Subcutaneous adipose tissue (tissue), 4 donors: ENCODE data around the gene SNX25. TPM values are rescaled to one million over a fixed set of nuclear protein-coding genes. Genes with fewer than 3 reads are reported as not detected.

Experiments
- total RNA-seq, 4 donors: library from RNA; depleted of rRNA; stranded (reverse); fragments of >200 nt; gene quantifications; one replicate each; pipeline ENCODE4 v1.1.0, GENCODE V29; 2016
- TF ChIP-seq, protein P1 (sequence below): fragments of 450-650 bp; IDR thresholded peaks from one replicate; pipeline ENCODE4 v1.5.1; 2016; ENCODE audit warnings: low read depth, mild to moderate bottlenecking, control low read depth, antibody characterized with exemption, moderate library complexity

SNX25 gene
- total RNA-seq, 4 donors from 2014 or later: 10.2 to 24.1 (median 14.0) TPM

DNA sequence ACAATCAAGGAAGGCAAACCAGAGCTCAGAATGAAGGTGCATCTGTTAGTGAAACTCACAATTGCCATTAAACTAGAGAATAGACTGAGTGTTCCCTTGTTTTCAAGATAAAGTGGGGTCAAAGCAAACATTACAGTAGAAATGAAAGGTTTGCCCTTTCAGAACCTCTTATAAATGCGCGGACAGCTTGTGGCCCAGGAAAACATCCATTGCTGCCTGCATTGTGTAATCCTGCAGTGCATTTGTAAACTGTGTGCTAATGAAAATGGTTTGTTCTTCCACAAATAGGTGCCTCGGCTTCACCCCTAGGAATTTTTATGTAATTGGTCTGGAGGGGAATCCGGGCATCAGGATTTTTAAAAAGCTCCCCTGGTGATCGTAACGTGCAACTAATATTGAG, 62.8 kb downstream of the SNX25 start:
- TF ChIP-seq, protein P1, sequence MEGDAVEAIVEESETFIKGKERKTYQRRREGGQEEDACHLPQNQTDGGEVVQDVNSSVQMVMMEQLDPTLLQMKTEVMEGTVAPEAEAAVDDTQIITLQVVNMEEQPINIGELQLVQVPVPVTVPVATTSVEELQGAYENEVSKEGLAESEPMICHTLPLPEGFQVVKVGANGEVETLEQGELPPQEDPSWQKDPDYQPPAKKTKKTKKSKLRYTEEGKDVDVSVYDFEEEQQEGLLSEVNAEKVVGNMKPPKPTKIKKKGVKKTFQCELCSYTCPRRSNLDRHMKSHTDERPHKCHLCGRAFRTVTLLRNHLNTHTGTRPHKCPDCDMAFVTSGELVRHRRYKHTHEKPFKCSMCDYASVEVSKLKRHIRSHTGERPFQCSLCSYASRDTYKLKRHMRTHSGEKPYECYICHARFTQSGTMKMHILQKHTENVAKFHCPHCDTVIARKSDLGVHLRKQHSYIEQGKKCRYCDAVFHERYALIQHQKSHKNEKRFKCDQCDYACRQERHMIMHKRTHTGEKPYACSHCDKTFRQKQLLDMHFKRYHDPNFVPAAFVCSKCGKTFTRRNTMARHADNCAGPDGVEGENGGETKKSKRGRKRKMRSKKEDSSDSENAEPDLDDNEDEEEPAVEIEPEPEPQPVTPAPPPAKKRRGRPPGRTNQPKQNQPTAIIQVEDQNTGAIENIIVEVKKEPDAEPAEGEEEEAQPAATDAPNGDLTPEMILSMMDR: no peak

DNA sequence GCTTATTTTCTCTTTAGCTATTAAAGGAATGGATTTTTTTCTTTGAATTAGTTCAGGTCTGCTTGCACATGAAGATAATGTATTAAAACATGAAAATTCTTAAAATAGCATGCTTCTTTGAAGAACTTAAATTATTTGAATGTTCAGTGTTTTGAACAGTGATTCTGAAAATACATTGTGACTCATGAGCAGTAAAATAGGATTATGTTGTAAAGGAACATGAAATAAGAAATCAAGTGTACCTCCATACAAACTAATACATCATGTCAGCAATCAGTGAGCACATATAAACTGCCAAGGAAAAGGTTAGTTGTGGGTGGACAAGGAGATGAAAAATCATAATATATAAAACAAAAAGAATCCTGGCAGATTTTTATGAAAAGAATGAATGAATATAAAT, 66.1 kb downstream of the SNX25 start:
- TF ChIP-seq, protein P1: no peak

DNA sequence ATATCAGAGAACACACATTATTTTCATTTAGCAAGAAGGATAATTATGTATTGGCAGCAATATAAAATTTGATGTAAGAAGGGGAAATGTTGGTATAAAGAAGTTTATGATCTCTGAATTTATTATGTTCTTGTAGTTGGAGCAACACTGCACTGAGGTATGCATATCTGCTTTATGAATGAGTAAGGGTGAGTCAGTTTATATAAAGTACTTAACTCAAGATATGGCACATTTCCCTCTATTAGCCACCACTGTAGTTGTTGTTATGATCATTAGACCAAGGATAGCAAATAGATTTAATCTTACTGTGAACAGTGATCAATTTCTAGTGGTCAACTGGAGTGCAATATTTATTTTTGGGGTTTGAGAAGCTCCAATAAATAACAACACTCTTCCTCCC, 66.6 kb downstream of the SNX25 start:
- TF ChIP-seq, protein P1: no peak

DNA sequence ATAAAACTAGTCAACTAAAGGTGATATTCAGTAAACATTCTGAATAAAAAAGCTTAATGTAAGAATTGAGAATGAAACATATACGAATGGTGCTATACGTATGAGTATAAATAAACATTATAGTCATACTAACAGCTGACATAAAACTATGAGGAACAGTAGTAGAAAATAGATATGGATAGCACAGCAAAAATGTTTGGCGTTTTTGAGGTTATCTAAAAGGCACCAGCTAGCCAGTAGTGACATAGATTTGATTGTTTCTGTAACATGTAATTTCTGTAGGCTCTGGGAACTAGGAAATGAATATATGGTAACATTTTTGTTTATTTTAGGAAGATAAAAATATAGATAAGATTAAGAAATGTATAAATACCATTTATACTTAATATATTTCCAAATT, 69.3 kb downstream of the SNX25 start:
- TF ChIP-seq, protein P1: no peak

DNA sequence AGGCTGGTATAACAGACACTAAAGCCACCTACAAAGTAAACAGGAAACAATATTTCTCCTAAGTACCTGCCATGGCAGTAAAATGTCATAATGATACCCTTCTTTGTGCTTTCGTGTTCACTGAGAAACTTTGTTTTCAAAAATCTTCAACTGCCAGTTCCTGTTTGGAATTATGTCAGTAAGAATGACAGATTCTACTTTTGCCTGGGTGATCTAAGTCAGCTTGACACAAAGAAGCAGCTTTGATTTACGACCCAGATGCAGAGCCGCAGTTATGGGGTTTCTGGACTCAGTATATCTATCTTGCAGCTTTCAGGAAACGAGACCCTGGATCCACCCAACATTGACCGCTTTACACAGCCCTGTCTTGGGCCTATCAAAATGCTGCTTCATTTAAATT, 71.2 kb downstream of the SNX25 start:
- TF ChIP-seq, protein P1: no peak

DNA sequence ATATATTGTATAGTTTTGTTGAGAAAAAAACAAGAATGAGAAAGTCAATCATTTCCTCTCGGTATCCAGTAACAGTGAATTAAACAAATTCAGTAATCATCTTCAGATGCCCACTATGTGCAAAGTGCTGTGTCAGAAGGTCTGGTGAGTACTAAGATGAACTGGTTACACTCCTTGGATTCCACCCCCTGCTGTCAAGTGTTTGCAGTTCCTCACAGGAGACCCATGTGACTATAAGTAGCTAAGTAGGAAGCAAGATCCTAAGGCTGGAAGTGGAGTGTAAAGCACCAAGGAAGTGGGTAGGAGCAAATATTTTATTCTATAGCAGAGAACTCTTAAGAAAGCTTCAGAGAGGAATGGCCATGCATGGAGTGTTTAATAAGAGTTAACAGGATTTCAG, 73.6 kb downstream of the SNX25 start:
- TF ChIP-seq, protein P1: no peak

DNA sequence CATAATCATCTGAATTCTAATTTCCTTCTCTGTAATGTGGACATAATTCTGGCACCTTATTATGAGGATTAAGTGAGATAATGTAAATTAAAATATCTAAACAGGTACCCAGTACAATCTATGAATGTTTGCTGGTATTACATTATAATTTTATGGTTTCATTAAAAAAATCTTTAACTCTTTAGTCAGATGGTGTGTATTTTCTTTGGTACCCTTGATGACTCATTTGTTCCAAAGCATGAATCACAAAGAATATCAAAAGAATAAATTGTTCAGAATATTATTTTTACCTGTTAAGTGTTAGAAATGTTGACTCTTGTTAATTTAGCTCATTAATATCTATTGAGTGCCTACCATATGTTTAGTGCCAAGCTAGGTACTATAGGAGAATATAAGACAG, 74.3 kb downstream of the SNX25 start:
- TF ChIP-seq, protein P1: no peak
